RWPE2 (cell line): Measurements from ENCODE around the gene CALR3.

Experiments used
- ATAC-seq: fragments of 200-7000 bp; cut with Tn5 transposase; 3 replicates; pipeline ENCODE4 v1.9.1; 2021; ENCODE audit warnings: low read depth
- DNase-seq: peaks from one replicate; pipeline ENCODE4 v3.0.0-alpha.2; 2020; ENCODE audit warnings: low spot score
- H3K27ac ChIP-seq: fragments of 450-650 bp; 2 replicates; pipeline ENCODE4 v1.5.1; 2017; ENCODE audit warnings: mild to moderate bottlenecking; ENCODE audit not compliant: poor library complexity, severe bottlenecking
- H3K27me3 ChIP-seq: fragments of 250-450 bp; sonication (Bioruptor Pico); 2 replicates; pipeline ENCODE4 v1.5.1; 2021; ENCODE audit warnings: mild to moderate bottlenecking, moderate library complexity; ENCODE audit not compliant: insufficient read depth, poor library complexity, severe bottlenecking
- H3K36me3 ChIP-seq: fragments of 250-450 bp; sonication (Bioruptor Pico); 2 replicates; pipeline ENCODE4 v1.5.1; 2020; ENCODE audit warnings: low read depth, mild to moderate bottlenecking, moderate library complexity
- H3K4me1 ChIP-seq: fragments of 250-450 bp; sonication (Bioruptor Pico); 2 replicates; pipeline ENCODE4 v1.5.1; 2021; ENCODE audit warnings: mild to moderate bottlenecking, moderate library complexity; ENCODE audit not compliant: insufficient read depth, poor library complexity, severe bottlenecking
- H3K4me3 ChIP-seq: fragments of 250-450 bp; sonication (Bioruptor Pico); 2 replicates; pipeline ENCODE4 v1.5.1; 2021; ENCODE audit warnings: mild to moderate bottlenecking, moderate library complexity; ENCODE audit not compliant: severe bottlenecking
- H3K9me3 ChIP-seq: fragments of 250-450 bp; sonication (Bioruptor Pico); 2 replicates; pipeline ENCODE4 v1.5.1; 2021; ENCODE audit warnings: mild to moderate bottlenecking, moderate library complexity; ENCODE audit not compliant: severe bottlenecking
- CTCF ChIP-seq: fragments of 450-650 bp; IDR thresholded peaks from one replicate; pipeline ENCODE4 v1.5.1; 2017; ENCODE audit warnings: mild to moderate bottlenecking, moderate library complexity; ENCODE audit not compliant: poor library complexity, severe bottlenecking

The CALR3 gene

DNA sequence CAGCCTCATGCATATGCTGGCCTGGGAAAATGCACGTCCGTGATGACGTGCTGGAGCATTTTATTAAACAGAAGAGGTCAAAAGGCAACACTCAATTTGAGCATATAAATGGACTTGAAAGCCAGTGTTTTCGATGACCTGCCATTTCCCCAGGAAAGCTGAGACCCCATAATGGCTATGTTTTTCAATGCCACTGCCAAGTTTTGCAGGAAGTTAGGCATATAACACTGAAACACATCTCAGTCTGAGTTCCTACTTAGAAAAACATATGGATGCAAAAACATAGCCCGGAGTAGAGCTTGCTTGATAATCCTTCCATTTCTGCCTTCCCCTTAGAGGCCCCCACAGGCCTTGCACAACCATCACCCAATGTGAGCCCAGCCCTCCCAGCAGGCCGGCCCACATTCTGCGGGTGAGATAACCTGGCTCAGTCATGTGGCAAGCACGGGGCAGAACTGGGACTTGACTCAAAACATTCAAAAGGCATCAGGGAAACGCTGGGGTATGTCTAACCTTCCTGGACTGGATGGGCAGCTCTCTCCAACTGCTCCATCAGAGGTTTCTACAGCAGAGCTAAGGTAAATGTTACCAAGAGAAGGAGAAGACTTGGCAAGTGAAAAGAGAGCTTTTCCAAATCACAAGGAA is 49.1 kb downstream of the CALR3 start:
- no peaks in the 10 kb centered on the region for H3K27me3 ChIP-seq
- ATAC-seq, result peak; percentile 77
- H3K4me3 ChIP-seq, result no peak overlapping the region
- no peak for DNase-seq
- H3K27ac ChIP-seq, result no peak overlapping the region
- no peaks in the 10 kb centered on the region; the same call in 1 of the 2 replicates for H3K36me3 ChIP-seq
- peaks cover 10% of the 10 kb centered on the region for H3K4me1 ChIP-seq
- no peaks in the 10 kb centered on the region for H3K9me3 ChIP-seq
- no peak for TF ChIP-seq CTCF

- Histone ChIP-seq H3K36me3 (peaks cover under 1% of the 10 kb centered on the region), H3K27me3 (no peaks in the 10 kb centered on the region), H3K4me1 (peaks cover 10% of the 10 kb centered on the region), H3K9me3 (no peaks in the 10 kb centered on the region), H3K27ac (no peak overlapping the region), H3K4me3 (no peak overlapping the region)
- no peak for TF ChIP-seq CTCF
- DNase-seq, result no peak
- ATAC-seq, result no peak
Measured at GRCh38 chr19:16446108-16446723, 49.8 kb downstream of the CALR3 start.

- TF ChIP-seq CTCF, result no peak
- peaks cover 10% of the 10 kb centered on the region for H3K4me1 ChIP-seq
- no peaks in the 10 kb centered on the region for H3K27me3 ChIP-seq
- H3K27ac ChIP-seq, result no peak overlapping the region
- no peaks in the 10 kb centered on the region for H3K9me3 ChIP-seq
- no peak for DNase-seq
- no peak for ATAC-seq
- no peak overlapping the region for H3K4me3 ChIP-seq
- H3K36me3 ChIP-seq, result peaks cover 8% of the 10 kb centered on the region
Measured at GRCh38 chr19:16445238-16446107, 50.5 kb downstream of the CALR3 start.

- no peak overlapping the region for H3K27ac ChIP-seq
- H3K36me3 ChIP-seq, result peaks cover 17% of the 10 kb centered on the region
- no peaks in the 10 kb centered on the region for H3K9me3 ChIP-seq
- H3K4me3 ChIP-seq, result no peak overlapping the region
- DNase-seq, result no peak
- peaks cover 10% of the 10 kb centered on the region for H3K4me1 ChIP-seq
- H3K27me3 ChIP-seq, result no peaks in the 10 kb centered on the region
- ATAC-seq, result no peak
- TF ChIP-seq CTCF, result no peak
Measured at GRCh38 chr19:16444269-16444600, 51.7 kb downstream of the CALR3 start.
